Small intestine (tissue), 7 donors: ENCODE data around the gene DDIAS. TPM values are rescaled to one million over a fixed set of nuclear protein-coding genes. Genes with fewer than 3 reads are reported as not detected.
"Not testable (repeated sequence)": the region's sequence is repeated elsewhere in the genome, so short reads cannot be mapped to it uniquely, and the experiment has no call there.

Source experiments
- DNase-seq, 2 donors: peaks; one replicate each; pipeline versions ENCODE4 v3.0.0 to v3.0.0-alpha.2; 2013
- FAIRE-seq: peaks from 2 replicates; lab custom pipeline; 2012; peaks lifted over from hg19 to GRCh38; lab: Jason Lieb, UNC
- H3K27ac ChIP-seq, 3 donors: one replicate each; pipeline ENCODE4 v1.5.1; 2013; ENCODE audit warnings: low read length in 2 of 3, mild to moderate bottlenecking in 2 of 3, control low read depth in 1 of 3, inconsistent platforms in 1 of 3, low read depth in 1 of 3, moderate library complexity in 1 of 3
- H3K27me3 ChIP-seq, 3 donors: one replicate each; pipeline ENCODE4 v1.6.1; 2013; ENCODE audit warnings: low read length in 3 of 3, inconsistent platforms in 1 of 3; ENCODE audit not compliant: control insufficient read depth in 3 of 3, insufficient read depth in 3 of 3
- H3K36me3 ChIP-seq, 3 donors: one replicate each; pipeline ENCODE4 v1.6.1; 2013; ENCODE audit warnings: low read length in 3 of 3, inconsistent platforms in 1 of 3, low read depth in 1 of 3, mild to moderate bottlenecking in 1 of 3, moderate library complexity in 1 of 3; ENCODE audit not compliant: control insufficient read depth in 3 of 3, insufficient read depth in 2 of 3
- H3K4me1 ChIP-seq, 3 donors: one replicate each; pipeline ENCODE4 v1.6.1; 2013; ENCODE audit warnings: low read length in 2 of 3, inconsistent platforms in 1 of 3, low read depth in 1 of 3, mild to moderate bottlenecking in 1 of 3, moderate library complexity in 1 of 3; ENCODE audit not compliant: control insufficient read depth in 3 of 3, insufficient read depth in 2 of 3
- H3K4me3 ChIP-seq, 3 donors: one replicate each; pipeline ENCODE4 v1.5.1; 2013; ENCODE audit warnings: low read length in 3 of 3, control low read depth in 1 of 3, inconsistent platforms in 1 of 3, low read depth in 1 of 3, mild to moderate bottlenecking in 1 of 3, moderate library complexity in 1 of 3
- H3K9me3 ChIP-seq, 2 donors: one replicate each; pipeline ENCODE4 v1.6.1; 2013; ENCODE audit warnings: low read depth in 1 of 2, low read length in 1 of 2; ENCODE audit not compliant: control insufficient read depth in 2 of 2, insufficient read depth in 1 of 2
- WGBS, 3 donors: extraction: QIAGEN DNeasy Blood & Tissue Kit; methylation state at CpG; one replicate each; pipeline ENCODE4 v1.1.7; 2013; 5-methylcytosine and 5-hydroxymethylcytosine counted together
- polyA plus RNA-seq, 4 donors: library from polyadenylated mRNA; stranded (reverse) in 3 of 4; unstranded in 1 of 4; fragments of 200-250 nt in 3 of 4; fragments of 120-200 nt in 1 of 4; gene quantifications; one replicate each; pipeline versions ENCODE4 v1.2.1 to v1.2.3, GENCODE V29; 2013
- donor health status: healthy with polysubstance abuse.
- donor health status: control.
- donor health status: control.
- donor health status: Bipolar disorder and iron deficiency.
- donor health status: healthy.

Gene DDIAS
- polyA plus RNA-seq, 4 donors, result 0.45 to 2.6 (median 2.1) TPM; not detected in 1

- WGBS, 3 donors, result 54 to 83% (median 69%) methylated on average over 9 of the region's 9 CpGs
- peak in 1 of 2 donors; percentile 25 for DNase-seq
- H3K36me3 ChIP-seq, FAIRE-seq, H3K27me3 ChIP-seq, H3K4me1 ChIP-seq, H3K4me3 ChIP-seq: not testable (repeated sequence)
- Histone ChIP-seq H3K9me3 (peaks cover 0 to 11% of the 10 kb centered on the region in 2 donors), H3K27ac (peak overlapping the region in 1 of 3 donors; percentile 72)
Observed at GRCh38 chr11:82955736-82956453, 54.4 kb downstream of the DDIAS start.

DNA sequence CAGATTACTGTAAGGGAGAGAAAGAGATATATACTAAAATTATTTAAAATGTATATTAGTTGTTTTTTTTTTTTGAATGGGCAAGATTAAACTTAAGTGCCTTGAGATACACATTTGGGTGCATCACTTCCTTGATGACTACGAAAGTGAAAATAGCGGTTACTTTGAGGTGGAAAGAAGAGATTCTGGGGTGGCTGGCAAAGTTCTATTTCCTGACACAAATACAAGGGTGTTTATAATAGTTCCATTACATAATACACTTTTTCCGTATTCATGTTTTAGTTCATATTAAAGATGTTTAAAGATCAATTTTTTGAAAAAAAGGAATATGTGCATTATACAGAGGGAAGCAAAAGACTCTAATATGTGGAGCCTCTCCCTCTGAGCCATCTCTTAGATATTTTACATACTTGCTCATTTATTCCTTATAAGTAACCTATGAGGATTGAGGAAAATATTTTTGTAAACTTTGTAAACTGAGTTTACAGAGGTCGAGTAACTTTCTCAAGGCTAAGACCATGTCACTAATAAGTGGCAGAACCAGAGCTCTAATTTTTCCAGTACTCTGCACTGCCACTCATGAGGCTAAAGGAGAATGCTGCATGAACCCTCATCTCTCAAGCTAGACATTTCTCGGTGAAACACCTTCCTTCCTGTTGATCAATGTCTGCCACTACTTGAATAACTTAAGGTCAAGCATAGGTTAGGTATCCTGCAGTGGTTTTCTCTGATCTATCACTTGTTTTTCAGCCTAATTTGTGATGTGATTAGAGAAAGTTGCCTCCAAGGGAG is 58.6 kb downstream of the DDIAS start:
- peak overlapping the region in 2 of 3 donors; percentile 63 to 80 for H3K27ac ChIP-seq
- peaks cover 0 to 3% (median 0%) of the 10 kb centered on the region in 3 donors for H3K4me1 ChIP-seq
- WGBS, 3 donors, result 48 to 80% (median 66%) methylated on average over 5 of the region's 5 CpGs
- H3K9me3 ChIP-seq, result peaks cover 0 to 11% of the 10 kb centered on the region in 2 donors
- no peaks in the 10 kb centered on the region for H3K27me3 ChIP-seq
- no peak for FAIRE-seq
- no peaks in the 10 kb centered on the region for H3K36me3 ChIP-seq
- DNase-seq, result peak in 1 of 2 donors; percentile 62
- H3K4me3 ChIP-seq, result no peak overlapping the region

DNA sequence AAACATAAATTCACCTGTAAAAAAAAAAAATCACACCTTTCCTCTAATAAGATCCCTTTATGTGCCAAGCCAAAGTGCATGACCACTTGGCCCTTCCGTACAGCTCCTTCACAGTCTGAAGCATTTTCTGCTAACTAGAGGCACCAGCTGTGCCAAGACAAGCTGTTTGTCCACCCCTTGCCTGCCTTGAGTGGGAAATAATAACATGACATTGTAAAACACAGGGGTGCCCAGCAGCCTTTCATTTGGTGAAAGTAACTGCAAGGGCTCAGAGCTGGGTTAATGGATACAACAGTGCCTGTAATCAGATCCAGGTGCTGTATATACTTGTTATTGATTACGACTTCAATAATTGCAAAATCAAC is 59.2 kb downstream of the DDIAS start:
- peak overlapping the region in 2 of 3 donors; percentile 62 to 80 for H3K27ac ChIP-seq
- FAIRE-seq, result no peak
- WGBS, 3 donors, result 64 to 89% (median 78%) methylated on average over 2 of the region's 2 CpGs
- no peak for DNase-seq
- no peaks in the 10 kb centered on the region for H3K27me3 ChIP-seq
- H3K4me1 ChIP-seq, result peaks cover 0 to 3% (median 0%) of the 10 kb centered on the region in 3 donors
- H3K9me3 ChIP-seq, result peaks cover 0 to 11% of the 10 kb centered on the region in 2 donors
- no peak overlapping the region for H3K4me3 ChIP-seq
- H3K36me3 ChIP-seq, result no peaks in the 10 kb centered on the region

GRCh38 chr11:82962021-82962420 is 60.5 kb downstream of the DDIAS start:
- H3K9me3 ChIP-seq, H3K4me3 ChIP-seq, H3K27me3 ChIP-seq, FAIRE-seq, H3K36me3 ChIP-seq, H3K27ac ChIP-seq, H3K4me1 ChIP-seq, DNase-seq: not testable (repeated sequence)

DNA sequence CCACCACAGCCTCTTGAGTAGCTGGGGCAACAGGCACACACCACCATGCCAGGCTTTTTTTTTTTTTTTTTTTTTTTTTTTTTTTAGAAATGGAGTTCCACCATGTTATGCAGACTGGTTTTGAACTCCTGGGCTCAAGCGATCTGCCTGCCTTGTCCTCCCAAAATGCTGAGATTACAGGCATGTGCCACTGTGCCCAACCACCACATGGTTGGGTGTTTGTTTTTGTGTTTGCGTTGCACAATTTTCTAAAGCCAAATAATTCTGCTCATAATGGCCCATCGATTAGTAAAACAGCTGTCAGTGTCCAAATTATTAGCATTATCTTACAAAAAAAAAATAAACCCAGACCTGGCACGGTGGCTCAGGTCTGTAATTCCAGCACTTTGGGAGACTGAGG is 65.8 kb downstream of the DDIAS start:
- H3K4me1 ChIP-seq, result no peaks in the 10 kb centered on the region
- no peak for FAIRE-seq
- no peak for DNase-seq
- no peak overlapping the region for H3K4me3 ChIP-seq
- H3K36me3 ChIP-seq, result no peaks in the 10 kb centered on the region
- WGBS, 3 donors, result 83 to 94% (median 92%) methylated on average over 4 of the region's 4 CpGs
- no peak overlapping the region for H3K27ac ChIP-seq
- H3K27me3 ChIP-seq, result no peaks in the 10 kb centered on the region
- H3K9me3 ChIP-seq, result peaks cover 0 to 2% of the 10 kb centered on the region in 2 donors

GRCh38 chr11:82969811-82970210 is 68.3 kb downstream of the DDIAS start:
- no peak for FAIRE-seq
- Histone ChIP-seq H3K36me3 (no peaks in the 10 kb centered on the region), H3K9me3 (peaks cover 0 to 2% of the 10 kb centered on the region in 2 donors), H3K4me3 (no peak overlapping the region), H3K4me1 (no peaks in the 10 kb centered on the region), H3K27me3 (no peaks in the 10 kb centered on the region), H3K27ac (no peak overlapping the region)
- WGBS, 3 donors, result 73 to 89% (median 83%) methylated on average over 4 of the region's 4 CpGs
- DNase-seq, result no peak

DNA sequence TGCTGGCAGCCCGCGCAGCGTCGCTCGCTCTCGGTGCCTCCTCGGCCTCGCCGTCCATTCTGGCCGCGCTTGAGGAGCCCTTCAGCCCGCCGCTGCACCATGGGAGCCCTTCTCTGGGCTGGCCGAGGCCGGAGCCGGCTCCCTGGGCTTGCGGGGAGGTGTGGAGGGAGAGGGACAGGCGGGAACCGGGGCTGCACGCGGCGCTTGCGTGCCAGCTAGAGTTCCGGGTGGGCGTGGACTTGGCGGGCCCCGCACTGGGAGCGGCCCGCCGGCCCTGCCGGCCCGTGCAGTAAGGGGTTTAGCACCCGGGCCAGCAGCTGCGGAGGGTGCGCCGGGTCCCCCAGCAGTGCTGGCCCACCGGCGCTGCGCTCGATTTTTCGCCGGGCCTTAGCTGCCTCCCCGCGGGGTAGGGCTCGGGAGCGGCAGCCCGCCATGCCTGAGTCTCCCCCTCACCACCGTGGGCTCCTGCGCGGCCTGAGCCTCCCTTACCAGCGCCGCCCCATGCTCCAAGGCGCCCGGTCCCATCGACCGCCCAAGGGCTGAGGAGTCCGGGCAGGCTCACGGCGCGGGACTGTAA is 69.1 kb downstream of the DDIAS start:
- not testable (repeated sequence) for H3K4me3 ChIP-seq, H3K9me3 ChIP-seq, H3K4me1 ChIP-seq, H3K27ac ChIP-seq, H3K27me3 ChIP-seq, FAIRE-seq, H3K36me3 ChIP-seq, DNase-seq
- 87 to 93% (median 92%) methylated on average over 57 to 60 of the region's 60 CpGs for WGBS, 3 donors

DNA sequence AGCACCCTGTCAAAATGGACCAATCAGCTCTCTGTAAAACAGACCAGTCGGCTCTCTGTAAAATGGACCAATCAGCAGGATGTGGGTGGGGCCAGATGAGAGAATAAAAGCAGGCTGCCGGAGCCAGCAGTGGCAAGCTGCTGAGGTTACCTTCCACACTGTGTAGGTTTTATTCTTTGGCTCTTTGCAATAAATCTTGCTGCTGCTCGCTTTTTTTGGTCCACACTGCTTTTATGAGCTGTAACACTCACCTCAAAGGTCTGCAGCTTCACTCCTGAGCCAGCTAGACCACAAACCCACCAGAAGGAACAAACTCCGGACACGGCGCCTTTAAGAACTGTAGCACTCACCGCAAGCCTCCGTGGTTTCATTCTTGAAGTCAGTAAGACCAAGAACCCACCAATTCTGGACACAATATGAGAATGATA is 70.0 kb downstream of the DDIAS start:
- peak in 1 of 2 donors; percentile 19 for DNase-seq
- H3K4me3 ChIP-seq, H3K27ac ChIP-seq, H3K27me3 ChIP-seq, H3K9me3 ChIP-seq, H3K4me1 ChIP-seq, H3K36me3 ChIP-seq, FAIRE-seq: not testable (repeated sequence)
- 73 to 87% (median 80%) methylated on average over 8 of the region's 8 CpGs for WGBS, 3 donors
